Uterus (tissue), 4 donors: Measurements from ENCODE around the gene STH. TPM values are rescaled to one million over a fixed set of nuclear protein-coding genes. Genes with fewer than 3 reads are reported as not detected.

Experiments
- DNase-seq, 2 donors: peaks; one replicate each; pipeline ENCODE4 v3.0.0-alpha.2; 2019 to 2020
- H3K27ac ChIP-seq, 2 donors: fragments of 200-600 bp; sonication (generic); 1 replicate in 1 of 2; 2 replicates in 1 of 2; pipeline ENCODE4 v1.5.1; 2016 to 2018
- H3K27me3 ChIP-seq, 2 donors: fragments of 200-600 bp; sonication (generic); one replicate each; pipeline ENCODE4 v1.5.1; 2018 to 2019; ENCODE audit warnings: control low read depth in 1 of 2
- H3K36me3 ChIP-seq, 2 donors: fragments of 200-600 bp; sonication (generic); one replicate each; pipeline ENCODE4 v1.5.1; 2019; ENCODE audit warnings: control low read depth in 1 of 2
- H3K4me1 ChIP-seq, 2 donors: fragments of 200-600 bp; sonication (generic); one replicate each; pipeline ENCODE4 v1.5.1; 2018 to 2019; ENCODE audit warnings: control low read depth in 1 of 2
- H3K4me3 ChIP-seq, 2 donors: fragments of 200-600 bp; sonication (generic); 1 replicate in 1 of 2; 2 replicates in 1 of 2; pipeline ENCODE4 v1.5.1; 2018 to 2019; ENCODE audit warnings: mild to moderate bottlenecking in 1 of 2
- H3K9me3 ChIP-seq, 2 donors: fragments of 200-600 bp; sonication (generic); one replicate each; pipeline ENCODE4 v1.5.1; 2019; ENCODE audit warnings: control low read depth in 1 of 2
- CTCF ChIP-seq, 4 experiments: fragments of 200-600 bp in 2 of 4; fragments of 450-650 bp in 2 of 4; sonication (generic) in 2 of 4; IDR thresholded peaks; one replicate each; pipeline ENCODE4 v1.5.1; 2016 to 2019; ENCODE audit warnings: antibody characterized with exemption in 4 of 4, mild to moderate bottlenecking in 2 of 4, moderate library complexity in 1 of 4
- POLR2A ChIP-seq, 2 donors: fragments of 450-650 bp; IDR thresholded peaks; one replicate each; pipeline ENCODE4 v1.6.1; 2016; ENCODE audit warnings: antibody characterized with exemption in 2 of 2, mild to moderate bottlenecking in 1 of 2, moderate library complexity in 1 of 2
- intact Hi-C: fragments of 100-400 bp; cut with DNase I; formaldehyde crosslinking; loops from one replicate; pipeline ENCODE4 v1.15.1; 2023; ENCODE audit warnings: low total_unique reads
- total RNA-seq, 4 donors: library from RNA; depleted of rRNA in 3 of 4; stranded (reverse); fragments of >200 nt in 3 of 4; gene quantifications; one replicate each; pipeline versions ENCODE4 v1.1.0 to v1.2.4, GENCODE V29; 2014 to 2023
- donor health status: DM: yes; HTN: yes; CAD: no.

The STH gene
- total RNA-seq, 4 donors from 2014 or later: not detected

DNA sequence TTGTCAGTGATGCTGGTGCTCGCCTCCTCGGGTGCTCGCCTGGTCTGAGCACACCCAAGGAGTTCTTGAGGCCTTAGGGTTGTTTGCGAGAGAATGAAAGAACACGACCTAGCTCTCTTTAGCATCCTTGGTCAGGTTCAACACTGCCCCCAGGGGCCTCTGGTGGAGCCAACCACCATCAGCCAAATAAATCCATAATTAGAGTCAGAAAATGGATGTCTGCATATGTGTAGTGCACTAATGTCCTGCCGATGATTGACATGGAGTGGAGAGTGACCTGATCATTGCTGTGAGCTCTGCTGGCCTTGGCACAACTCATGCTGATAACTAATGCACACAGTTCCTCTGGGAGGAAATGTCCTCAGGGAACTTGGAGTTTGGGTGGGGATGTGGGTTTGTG lies 8.2 kb upstream of the STH start:
- no peaks in the 10 kb centered on the region for H3K4me1 ChIP-seq
- H3K9me3 ChIP-seq: no peaks in the 10 kb centered on the region
- no peak for DNase-seq
- intact Hi-C loops: no loop called here
- no peaks in the 10 kb centered on the region for H3K36me3 ChIP-seq
- no peak overlapping the region for H3K4me3 ChIP-seq
- TF ChIP-seq CTCF (IDR thresholded peaks at IDR 0.05) (no peak), POLR2A (IDR thresholded peaks at IDR 0.05) (no peak)
- no peak overlapping the region for H3K27ac ChIP-seq
- no peaks in the 10 kb centered on the region for H3K27me3 ChIP-seq

DNA sequence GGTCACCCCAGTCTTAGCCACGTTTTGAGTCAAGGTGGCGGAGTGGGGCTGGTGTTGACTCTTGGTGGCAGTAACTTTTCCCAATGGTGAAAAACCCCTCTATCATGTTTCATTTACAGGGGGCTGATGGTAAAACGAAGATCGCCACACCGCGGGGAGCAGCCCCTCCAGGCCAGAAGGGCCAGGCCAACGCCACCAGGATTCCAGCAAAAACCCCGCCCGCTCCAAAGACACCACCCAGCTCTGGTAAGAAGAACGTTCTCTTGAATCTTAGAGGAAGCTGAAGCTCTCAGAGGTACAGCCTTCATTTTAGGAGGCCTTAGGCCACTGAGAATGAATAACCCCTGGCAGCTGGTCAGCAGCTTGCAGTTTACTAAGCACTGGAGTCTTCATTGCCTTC lies 7.7 kb upstream of the STH start:
- H3K4me1 ChIP-seq: no peaks in the 10 kb centered on the region
- DNase-seq: no peak

GRCh38 chr17:45992175-45992574 lies 6.9 kb upstream of the STH start:
- H3K27ac ChIP-seq: no peak overlapping the region
- no peaks in the 10 kb centered on the region for H3K4me1 ChIP-seq
- H3K4me3 ChIP-seq: no peak overlapping the region
- no peaks in the 10 kb centered on the region for H3K9me3 ChIP-seq
- H3K27me3 ChIP-seq: no peaks in the 10 kb centered on the region
- TF ChIP-seq POLR2A (IDR thresholded peaks at IDR 0.05) (no peak), CTCF (IDR thresholded peaks at IDR 0.05) (no peak)
- intact Hi-C loops: no loop called here
- H3K36me3 ChIP-seq: no peaks in the 10 kb centered on the region
- no peak for DNase-seq

More for the DNA sequence above, 7.7 kb upstream of the STH start:
- Histone ChIP-seq H3K36me3 (no peaks in the 10 kb centered on the region), H3K4me3 (no peak overlapping the region), H3K27ac (no peak overlapping the region), H3K27me3 (no peaks in the 10 kb centered on the region), H3K9me3 (no peaks in the 10 kb centered on the region)
- intact Hi-C loops: no loop called here
- TF ChIP-seq POLR2A (IDR thresholded peaks at IDR 0.05) (no peak), CTCF (IDR thresholded peaks at IDR 0.05) (no peak)

DNA sequence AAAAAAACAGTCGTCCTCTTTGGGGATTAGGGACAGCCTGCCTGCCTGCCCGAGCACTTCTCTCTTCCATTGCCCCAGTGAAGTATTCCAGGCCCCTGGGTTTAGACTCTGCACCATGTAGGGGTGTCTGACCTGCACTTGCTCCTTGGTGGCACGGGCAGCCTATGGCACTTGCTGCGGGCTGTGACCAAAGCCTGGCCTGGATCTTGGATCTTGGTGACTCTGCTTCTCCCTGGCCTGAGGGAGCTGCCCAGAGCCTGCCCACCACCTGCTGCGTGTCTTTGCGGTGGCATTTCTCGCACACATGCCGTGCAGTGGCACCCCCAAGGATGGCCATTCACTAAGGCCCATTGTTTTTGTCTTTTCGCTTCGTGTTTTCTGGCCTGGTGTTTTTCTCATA lies 6.1 kb upstream of the STH start:
- no peaks in the 10 kb centered on the region for H3K4me1 ChIP-seq
- DNase-seq: no peak
- no peak overlapping the region for H3K27ac ChIP-seq
- intact Hi-C loops: no loop called here
- no peaks in the 10 kb centered on the region for H3K9me3 ChIP-seq
- no peak overlapping the region for H3K4me3 ChIP-seq
- no peak for TF ChIP-seq CTCF (IDR thresholded peaks at IDR 0.05)
- TF ChIP-seq POLR2A (IDR thresholded peaks at IDR 0.05): no peak
- H3K27me3 ChIP-seq: no peaks in the 10 kb centered on the region
- H3K36me3 ChIP-seq: no peaks in the 10 kb centered on the region

DNA sequence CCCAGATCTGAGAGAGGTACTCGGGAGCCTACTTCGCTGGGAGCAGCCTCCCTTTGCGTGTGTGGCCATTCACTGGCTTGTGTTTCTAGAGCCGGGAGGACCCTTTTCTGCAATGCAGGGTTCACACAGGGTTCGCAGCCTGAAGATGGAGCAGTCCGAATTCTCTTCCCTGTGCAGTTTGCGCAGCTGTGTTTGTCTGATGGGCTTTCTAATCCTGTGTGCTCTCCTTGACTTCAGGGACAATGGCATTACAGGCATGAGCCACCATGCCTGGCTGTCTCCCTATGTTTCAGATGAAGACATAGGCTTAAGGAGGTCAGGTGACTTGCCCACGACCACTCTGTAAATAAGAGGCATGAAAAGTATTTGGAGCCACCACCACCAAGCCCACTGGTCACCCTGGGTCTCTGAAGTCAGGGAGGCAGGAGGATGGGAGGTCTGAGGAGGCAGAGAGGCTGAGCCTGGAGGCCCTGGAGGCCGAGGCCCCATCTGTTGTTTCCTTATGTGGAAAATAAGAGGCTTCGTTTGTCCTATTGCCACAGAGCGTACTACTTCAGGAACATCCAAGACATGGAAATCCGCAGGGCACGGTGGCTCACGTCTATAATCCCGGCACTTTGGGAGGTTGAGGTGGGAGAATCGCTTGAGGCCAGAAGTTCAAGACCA lies 5.0 kb upstream of the STH start:
- H3K4me3 ChIP-seq: no peak overlapping the region
- no peaks in the 10 kb centered on the region for H3K27me3 ChIP-seq
- intact Hi-C loops: no loop called here
- no peaks in the 10 kb centered on the region for H3K4me1 ChIP-seq
- DNase-seq: no peak
- TF ChIP-seq POLR2A (IDR thresholded peaks at IDR 0.05): no peak
- no peak overlapping the region for H3K27ac ChIP-seq
- H3K36me3 ChIP-seq: no peaks in the 10 kb centered on the region
- no peaks in the 10 kb centered on the region for H3K9me3 ChIP-seq

GRCh38 chr17:45994987-45995386 lies 4.1 kb upstream of the STH start:
- intact Hi-C loops: no loop called here
- Histone ChIP-seq H3K36me3 (no peaks in the 10 kb centered on the region), H3K4me1 (no peaks in the 10 kb centered on the region), H3K4me3 (no peak overlapping the region), H3K27me3 (no peaks in the 10 kb centered on the region), H3K9me3 (no peaks in the 10 kb centered on the region), H3K27ac (no peak overlapping the region)
- TF ChIP-seq POLR2A (IDR thresholded peaks at IDR 0.05): no peak
- no peak for TF ChIP-seq CTCF (IDR thresholded peaks at IDR 0.05)
- no peak for DNase-seq
